Astrocyte (in vitro differentiated cells and primary cell): Measurements from ENCODE around the gene RBM20.

Experiments
- EZH2 ChIP-seq: IDR thresholded peaks from 2 replicates; pipeline ENCODE4 v1.6.1; 2012; ENCODE audit warnings: mild to moderate bottlenecking, low read length, inconsistent platforms; ENCODE audit not compliant: insufficient read depth
- TF ChIP-seq, protein P1 (sequence below): IDR thresholded peaks from 2 replicates; pipeline ENCODE4 v1.5.1; 2011; ENCODE audit warnings: low read depth, mild to moderate bottlenecking, inconsistent platforms, low read length, moderate library complexity; ENCODE audit not compliant: insufficient read depth

- TF ChIP-seq, protein P1, sequence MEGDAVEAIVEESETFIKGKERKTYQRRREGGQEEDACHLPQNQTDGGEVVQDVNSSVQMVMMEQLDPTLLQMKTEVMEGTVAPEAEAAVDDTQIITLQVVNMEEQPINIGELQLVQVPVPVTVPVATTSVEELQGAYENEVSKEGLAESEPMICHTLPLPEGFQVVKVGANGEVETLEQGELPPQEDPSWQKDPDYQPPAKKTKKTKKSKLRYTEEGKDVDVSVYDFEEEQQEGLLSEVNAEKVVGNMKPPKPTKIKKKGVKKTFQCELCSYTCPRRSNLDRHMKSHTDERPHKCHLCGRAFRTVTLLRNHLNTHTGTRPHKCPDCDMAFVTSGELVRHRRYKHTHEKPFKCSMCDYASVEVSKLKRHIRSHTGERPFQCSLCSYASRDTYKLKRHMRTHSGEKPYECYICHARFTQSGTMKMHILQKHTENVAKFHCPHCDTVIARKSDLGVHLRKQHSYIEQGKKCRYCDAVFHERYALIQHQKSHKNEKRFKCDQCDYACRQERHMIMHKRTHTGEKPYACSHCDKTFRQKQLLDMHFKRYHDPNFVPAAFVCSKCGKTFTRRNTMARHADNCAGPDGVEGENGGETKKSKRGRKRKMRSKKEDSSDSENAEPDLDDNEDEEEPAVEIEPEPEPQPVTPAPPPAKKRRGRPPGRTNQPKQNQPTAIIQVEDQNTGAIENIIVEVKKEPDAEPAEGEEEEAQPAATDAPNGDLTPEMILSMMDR = no peak
- TF ChIP-seq EZH2 = no peak
Measured at GRCh38 chr10:110840923-110841428, 196.8 kb downstream of the RBM20 start.
